Measurements from ENCODE around the gene NPM3.

NPM3 gene

GRCh38 chr10:101774589-101775272 is 8.5 kb downstream of the NPM3 start:
- no peak for DNase-seq

- DNase-seq = no peak
Observed at GRCh38 chr10:101773923-101774588, 9.2 kb downstream of the NPM3 start.

DNA sequence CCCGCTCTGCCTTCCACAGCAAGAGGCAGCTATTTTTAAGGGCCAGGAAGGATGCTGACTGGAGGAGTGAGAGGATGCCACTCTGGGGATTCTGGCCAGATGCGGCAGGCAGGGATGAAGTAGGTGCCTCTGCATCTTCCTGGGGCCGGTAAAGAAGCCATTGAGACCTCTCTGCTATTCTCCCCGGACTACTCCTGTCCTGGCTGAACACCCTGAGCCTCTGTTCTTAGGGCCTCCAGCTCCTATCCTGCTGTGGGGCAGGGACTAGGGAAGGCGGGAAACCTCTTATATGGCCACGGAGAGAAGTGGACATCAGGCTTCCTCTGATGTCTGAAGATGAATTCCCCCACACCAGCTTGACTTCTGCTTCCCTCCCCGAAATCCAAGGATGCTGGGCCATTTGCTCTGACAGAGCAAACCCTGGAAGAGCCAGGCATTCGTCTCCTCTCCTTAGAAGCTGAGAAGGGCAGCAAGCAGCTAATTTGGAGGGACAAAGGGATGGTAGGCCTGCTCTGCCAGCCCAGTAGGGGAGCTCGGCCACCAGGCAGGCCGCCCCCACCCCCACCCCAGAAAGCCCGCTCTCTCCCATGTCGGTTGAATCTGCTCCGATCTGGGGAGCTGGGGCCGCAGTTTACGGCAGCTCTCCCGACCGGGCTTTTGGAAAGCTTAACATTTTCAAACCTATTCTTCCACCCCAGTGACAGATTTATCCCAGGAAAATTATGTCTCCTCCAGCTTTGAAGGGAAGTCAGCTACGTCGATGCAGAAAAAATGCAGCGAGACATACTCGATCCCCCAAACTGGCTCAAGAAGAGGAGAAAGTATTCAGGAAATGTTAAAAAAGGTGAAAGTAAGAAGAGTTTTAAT is 10.1 kb downstream of the NPM3 start:
- DNase-seq = no peak

DNA sequence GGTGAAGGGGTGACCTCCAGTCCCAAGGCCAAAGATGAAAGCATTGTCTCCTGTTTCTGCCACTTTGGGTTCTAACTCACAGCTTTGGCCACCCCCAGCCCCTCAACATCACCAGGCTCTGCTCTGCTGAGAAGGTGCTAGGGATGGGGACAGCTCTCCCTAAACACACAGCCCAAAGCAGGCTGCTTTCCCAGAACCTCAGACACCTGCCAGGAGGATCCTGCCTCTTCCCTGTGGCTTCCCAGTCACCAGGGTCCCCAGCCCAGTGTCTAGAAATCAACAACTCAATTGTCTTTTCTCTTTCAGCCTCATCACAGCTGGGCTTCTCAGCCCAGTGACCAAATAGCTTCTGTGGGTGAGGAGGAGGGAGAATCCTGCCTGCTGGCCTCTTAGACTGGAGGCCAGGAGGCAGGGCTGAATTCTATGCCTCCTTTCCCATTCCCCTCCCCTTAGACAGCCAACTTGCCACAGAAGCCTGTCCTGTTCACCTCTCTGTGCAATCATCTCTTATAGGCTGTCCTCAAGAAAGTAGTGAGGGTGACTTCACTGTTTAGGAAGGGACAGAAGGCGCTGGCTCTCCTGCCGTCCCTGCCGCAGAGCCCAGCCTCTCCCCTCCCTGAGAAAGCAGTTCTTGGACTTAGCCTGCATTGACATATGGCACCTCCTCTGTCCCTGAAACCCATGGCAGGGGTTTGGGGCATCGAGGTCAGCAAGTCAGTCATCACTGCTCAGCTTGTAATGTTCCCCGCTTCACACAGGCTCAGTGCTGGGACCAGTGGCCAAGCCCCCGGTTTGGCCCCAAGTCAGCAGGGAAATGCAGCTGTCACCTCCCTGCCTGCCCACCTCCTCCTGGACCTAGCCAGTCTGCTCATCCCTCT is 11.0 kb downstream of the NPM3 start:
- no peak for DNase-seq

DNA sequence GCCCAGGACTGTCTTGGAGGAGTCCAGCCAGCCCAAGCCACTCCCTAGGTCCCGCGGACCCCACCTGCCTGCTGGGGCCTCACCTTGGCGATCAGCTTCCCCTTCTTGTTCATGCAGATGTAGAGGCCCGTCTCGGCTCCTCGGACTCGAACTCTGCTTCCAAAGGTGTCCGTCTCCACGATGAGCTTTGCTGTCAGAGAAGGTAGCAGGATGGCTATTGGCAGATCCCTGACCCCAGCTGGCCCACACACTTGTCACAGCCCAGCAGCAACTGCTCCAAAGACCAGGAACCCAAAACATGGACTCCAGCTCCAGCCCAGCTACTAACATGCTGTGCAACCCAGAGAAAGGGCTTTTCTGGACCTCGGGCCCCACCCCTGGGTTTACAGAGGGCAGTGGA is 11.9 kb downstream of the NPM3 start:
- no peak for DNase-seq

DNA sequence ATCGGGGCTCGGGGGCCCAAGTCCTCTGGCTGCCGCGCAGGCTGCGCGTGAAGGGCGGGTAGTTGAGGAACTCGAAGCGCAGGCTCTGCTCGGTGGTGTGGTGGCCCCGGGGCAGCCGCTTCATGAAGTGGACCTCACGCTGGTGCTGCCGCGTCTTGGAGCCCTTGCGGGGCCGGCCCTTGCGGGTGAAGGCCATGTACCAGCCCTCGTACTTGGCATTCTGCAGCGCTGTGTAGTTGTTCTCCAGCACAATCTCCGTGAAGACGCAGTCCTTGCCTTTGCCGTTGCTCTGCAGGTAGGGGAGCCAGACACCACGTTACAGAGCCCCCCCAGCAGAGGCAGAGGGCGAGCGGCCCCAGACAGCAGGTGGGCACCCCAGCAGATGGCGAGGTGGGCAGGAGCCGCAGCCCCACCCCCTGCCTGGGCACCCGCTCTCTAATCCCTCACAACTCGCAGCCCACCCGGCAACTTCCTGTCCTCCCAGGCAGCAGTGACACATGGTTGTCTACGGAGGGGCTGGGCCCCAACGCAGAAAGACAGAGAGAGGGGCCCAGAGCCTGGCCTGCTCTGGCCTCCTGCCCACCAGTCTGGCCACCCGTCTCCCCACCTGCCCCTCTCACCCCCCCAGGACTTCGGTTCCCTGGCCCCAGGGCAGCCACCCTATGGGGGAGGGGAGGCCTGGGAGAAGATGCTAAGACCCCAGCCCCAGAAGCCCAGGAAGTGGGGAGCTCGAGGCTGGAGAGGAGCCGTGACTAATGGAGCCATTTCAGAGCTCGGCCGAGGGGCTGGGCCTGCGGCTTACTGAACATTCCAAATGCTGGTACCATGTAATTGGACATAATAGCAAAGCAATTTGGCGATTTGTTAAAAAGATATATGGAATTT is 12.7 kb downstream of the NPM3 start:
- DNase-seq = no peak

GRCh38 chr10:101769541-101770180 is 13.6 kb downstream of the NPM3 start:
- DNase-seq = no peak

GRCh38 chr10:101768791-101769170 is 14.5 kb downstream of the NPM3 start:
- no peak for DNase-seq

GRCh38 chr10:101767966-101768790 is 15.1 kb downstream of the NPM3 start:
- DNase-seq = no peak

GRCh38 chr10:101767600-101767945 is 15.7 kb downstream of the NPM3 start:
- DNase-seq = no peak

DNA sequence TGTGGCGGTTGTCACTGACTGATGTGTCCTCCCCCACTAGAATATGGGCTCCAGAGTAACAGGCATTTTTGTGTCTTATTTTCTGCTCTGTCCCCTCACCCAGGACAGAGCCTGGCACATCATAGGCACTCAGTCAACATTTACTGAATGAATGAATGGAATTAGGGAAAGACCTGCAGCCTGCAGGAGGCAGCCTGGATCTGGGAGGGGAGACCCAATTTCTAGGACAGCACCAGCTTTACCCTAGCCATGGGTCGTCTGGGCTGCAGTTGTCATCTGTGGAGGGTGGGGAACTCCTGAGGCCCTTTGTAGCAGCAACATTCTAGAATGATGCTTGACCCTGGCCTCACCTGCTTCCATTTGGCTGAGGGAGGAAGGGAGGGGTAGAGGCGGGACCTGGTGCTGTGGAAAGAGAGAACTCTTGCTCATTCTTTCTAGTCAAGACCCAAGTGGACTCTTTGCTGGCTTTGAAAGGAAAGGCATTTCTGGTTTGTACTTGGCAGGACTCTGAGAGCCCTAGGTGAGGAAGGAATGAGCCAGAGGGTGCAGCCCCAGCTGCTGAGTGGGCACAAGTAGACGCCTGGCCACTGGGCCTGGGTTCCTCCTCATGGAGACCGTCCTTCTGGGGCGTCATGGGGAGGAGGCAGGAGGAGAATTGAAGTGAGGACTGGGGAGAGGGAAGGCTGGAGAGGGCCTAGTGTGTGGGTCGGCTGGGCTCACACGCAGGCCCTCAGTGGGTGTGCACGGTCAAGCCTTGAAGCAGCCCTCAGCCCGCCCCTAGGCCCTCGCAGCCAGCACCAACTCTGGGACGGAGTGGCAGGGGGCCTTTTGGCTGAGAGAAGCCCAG is 16.3 kb downstream of the NPM3 start:
- DNase-seq = no peak

DNA sequence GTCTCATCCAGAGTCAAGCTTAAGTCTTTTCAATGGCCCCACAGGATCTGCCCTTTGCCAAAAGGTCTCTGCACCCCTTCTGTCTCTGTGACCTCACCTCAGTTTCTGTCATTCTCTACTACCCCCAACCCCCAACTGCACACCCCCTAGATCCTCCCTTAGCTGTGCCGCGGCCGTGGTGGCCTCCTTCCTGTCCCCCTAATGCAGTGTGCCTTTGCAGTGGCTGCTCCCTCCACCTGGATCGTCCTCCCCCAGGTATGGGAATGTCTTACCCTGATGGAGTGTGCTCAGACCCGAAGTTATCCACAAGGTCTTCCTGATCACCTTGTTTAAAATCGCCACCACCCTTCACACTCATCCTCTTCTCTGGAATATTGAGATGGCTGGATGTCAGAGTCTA is 16.9 kb downstream of the NPM3 start:
- no peak for DNase-seq

DNA sequence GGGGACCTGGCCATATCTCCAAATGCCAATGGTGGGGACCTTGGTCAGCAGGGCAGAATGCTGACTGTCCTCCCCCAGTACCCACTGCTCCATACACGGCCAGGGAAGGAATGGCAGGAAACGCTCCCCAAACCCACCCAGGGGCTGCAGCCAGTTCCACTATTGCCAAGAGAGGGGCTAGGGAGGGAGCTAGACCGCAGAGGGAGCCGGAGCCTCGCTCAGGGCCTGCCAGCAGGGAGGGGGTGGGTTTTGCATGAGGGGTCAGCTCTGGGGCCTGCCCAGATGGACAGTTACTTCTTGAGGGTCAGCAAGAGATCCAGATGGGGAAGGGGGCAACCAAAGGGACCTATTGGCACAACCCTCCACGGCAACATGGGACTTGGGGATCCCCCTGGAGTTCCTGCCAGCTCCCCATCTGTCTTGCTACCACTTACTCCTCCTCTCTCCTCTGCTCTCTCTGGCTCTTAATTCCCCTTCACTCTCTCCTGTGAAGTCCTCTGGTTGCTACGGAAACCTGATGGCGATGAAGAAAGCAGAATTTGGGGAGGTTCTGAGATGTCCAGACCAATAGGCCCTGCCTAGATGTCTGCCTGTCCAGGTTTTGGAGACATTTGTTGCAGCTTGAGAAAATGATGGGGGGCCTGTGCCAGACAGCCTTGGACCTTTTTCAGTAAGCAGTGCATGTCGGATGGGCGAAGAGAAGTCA is 20.0 kb downstream of the NPM3 start:
- DNase-seq = no peak

- no peak for DNase-seq
Observed at GRCh38 chr10:101762736-101763135, 20.5 kb downstream of the NPM3 start.

DNA sequence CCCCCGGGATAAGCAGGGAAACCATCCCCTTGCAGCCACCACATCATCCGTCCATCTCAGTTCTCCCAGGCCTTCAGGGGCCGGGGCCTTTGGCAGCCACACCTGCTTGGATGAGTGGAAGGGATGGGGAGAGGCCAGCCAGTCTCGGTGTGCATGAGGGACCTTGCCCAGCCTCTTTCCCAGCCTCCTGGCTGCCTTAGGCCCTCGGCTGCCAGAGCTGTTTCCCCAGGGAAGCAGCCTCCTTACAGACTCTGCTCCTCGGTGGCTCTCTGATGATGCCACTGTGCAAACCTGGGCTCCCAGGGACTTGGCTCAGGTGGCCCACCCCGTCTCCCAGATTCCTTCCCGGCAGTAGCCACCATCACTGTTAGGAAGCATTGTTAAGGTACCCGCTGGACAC is 22.0 kb downstream of the NPM3 start:
- no peak for DNase-seq

DNA sequence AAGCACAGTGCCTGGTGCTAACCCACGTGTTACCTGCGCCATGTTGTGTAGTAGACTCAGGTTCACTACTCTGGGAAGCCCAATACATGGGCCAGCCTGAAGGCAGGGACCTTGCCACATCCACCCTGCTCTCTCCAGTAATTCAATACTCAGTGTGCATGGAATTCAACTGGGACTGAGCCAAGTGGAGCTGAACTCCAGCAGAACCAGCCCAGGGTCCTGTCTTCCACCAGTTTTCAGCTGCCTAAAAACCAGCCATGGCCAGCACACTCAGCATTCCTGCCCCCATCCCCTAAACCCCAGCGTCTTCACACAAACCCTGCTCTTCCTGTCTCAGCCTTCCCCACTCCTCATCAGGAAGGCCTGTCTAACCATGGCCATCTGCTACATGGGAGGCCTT is 22.7 kb downstream of the NPM3 start:
- DNase-seq = no peak

DNA sequence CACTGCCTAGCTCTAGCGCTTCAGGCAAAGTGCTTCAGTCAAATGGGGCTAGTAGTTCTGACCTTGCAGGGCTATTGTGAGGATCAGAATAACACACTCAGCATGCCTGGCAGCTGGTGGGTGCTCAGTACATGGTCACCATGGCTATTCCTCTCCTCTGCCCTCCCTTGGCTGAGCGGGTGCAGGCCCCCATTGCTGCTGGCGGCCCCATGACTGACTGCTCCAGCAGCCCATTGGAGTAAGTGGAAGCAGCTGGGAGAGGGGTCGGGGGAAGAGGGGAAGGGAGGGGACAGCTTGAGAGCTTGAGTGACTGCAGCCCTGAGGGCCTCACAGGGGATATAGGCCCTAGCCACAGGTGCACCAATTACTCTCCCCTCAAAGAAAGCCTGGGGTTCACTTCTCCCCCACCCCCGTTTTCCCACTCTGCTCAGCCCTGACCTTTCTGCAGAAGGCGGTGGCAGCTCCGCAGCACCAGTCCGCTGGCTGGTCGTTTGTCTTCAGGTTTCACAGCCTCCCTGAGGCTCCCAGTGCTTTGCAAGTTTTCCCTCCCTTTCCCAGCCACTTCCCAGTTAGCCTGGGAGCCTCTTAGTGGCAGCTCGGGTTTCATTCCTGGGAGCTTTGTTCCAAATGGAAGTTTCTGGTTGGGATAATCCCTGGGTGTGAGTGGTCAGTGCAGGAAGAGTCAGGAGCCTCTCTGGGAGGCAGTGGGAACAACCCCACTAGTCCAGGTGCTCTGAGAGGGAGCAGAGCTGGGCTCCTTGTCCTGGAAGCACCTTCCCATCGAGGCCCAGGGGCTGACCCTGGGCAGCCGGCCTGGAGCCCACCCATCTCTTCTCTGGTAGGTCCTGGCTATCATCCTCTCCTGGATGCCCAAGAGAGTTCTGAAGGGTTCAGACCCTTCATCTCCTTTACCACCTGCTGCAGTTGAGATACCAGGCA is 23.7 kb downstream of the NPM3 start:
- no peak for DNase-seq
